ENCODE data around the gene ASAP2.

ASAP2 gene

DNA sequence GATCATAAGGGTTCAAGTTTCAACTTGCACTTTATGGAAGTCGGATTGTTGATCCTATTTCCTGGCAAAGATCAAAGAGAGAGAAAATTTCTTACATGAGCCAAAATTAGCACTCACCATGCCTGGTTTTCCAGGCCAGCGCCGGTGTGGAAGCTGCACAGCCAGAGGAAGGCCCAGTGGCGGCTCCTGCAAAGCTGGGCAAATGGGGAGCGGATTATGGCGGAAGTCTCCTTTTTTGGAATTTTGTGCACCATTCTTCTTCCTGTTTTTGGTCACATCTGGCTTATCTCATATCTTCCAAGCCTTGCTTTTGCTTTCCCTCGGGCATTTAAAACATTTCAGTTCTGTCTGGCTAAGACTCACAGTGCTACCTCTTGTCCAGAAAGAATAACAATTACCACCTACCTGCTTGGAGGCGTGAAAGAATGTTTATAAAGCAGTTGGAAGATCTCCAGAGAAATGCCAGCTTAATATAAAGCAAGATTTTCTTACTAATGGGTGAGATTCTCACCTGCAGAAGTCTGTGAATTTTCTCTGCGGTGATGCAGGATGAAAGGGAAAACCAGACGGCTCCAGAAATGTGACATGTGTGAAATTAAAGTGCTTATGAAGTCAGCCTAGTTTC lies 94.3 kb downstream of the ASAP2 start:
- no peak for DNase-seq

GRCh38 chr2:9302755-9303154 lies 96.1 kb downstream of the ASAP2 start:
- no peak for DNase-seq

DNA sequence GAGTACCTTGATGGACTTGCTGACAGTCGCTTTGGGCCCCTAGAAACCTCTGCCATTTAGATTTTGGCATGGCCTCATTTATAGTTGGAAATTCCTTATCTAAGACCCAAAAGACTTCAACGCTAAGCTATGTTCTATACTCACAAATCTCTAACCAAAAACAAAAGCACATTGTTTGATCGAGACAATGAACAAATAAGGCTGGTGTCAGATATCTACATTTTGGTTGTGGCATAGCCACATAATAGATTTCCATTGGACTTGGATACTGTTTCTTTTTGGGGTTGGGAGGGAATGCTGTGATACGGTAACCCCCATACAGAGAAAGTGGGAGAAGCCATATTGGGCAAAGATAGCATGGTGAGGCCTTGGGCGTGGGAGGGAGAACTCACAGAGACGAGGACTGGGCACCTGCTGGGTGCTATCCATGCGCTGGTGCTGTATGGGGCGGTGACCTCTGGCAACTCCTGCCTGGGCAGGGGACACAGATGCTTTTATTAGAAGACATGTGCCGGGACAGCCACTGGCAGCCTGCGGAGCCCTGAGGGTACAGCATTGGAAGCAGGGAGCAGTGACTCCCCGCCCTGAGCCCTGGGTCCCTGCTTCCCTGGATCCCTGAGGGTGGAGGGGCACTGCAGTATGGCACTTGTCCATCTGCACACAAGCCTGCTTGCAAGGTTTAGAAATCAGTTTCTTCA lies 97.1 kb downstream of the ASAP2 start:
- no peak for DNase-seq

GRCh38 chr2:9306911-9307310 lies 100.3 kb downstream of the ASAP2 start:
- no peak for DNase-seq

- no peak for DNase-seq
Observed at GRCh38 chr2:9307535-9307934, 100.9 kb downstream of the ASAP2 start.

DNA sequence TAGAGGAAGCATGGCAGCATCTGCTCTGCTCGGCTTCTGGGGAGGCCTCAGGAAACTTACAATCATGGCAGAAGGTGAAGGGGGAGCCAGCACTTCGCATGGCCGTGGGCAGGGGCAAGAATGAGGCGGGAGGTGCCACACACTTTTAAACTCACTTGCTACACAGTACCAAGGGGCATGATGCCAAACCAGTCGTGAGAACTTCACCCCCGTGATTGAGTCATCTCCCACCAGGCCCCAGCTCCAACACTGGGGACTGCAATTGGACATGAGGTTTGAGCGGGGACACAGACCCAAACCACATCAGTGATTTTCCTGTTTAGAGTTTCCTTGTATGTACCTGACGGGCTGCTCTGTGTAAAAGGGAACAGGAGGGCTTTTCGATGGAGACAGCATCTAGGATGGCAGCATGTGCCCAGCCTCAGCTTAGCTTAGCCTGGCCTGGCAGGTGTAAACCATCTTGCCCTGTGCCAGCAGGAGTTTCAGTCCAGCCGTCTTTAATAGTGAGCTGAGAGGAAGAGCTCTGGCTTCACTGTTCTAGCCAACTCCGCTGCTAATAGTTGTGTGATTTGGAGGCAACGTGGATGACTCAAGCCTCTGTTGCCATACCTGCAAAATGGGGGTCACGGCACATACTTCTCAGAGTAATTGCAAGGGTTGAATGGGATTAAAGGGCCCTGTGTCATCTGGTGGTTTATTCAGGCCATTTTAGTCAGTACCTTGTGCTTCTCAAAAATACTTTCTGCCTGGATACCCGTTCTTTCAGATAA lies 101.8 kb downstream of the ASAP2 start:
- DNase-seq = no peak

DNA sequence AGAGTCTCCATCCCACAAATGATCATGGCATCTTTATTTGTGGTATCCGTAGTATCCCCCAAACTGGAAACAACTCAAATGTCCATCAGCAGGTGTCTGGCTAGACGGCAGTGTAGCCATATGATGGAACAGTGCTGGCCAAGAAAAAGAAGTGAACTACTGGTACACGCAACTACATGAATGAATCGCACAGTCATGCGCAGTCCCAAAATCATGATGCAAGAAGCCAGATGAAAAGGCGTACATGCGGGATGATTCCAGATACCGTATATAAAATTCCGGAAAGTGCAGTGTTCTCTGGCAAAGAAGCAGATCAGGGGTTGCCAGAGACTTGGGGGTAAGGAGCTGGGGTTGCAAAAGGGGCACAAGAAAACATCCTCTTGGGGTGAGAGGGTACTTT lies 102.5 kb downstream of the ASAP2 start:
- no peak for DNase-seq

- no peak for DNase-seq
Observed at GRCh38 chr2:9310377-9310776, 103.8 kb downstream of the ASAP2 start.

- no peak for DNase-seq
Observed at GRCh38 chr2:9310798-9311197, 104.2 kb downstream of the ASAP2 start.

- no peak for DNase-seq
Observed at GRCh38 chr2:9311488-9311887, 104.9 kb downstream of the ASAP2 start.

DNA sequence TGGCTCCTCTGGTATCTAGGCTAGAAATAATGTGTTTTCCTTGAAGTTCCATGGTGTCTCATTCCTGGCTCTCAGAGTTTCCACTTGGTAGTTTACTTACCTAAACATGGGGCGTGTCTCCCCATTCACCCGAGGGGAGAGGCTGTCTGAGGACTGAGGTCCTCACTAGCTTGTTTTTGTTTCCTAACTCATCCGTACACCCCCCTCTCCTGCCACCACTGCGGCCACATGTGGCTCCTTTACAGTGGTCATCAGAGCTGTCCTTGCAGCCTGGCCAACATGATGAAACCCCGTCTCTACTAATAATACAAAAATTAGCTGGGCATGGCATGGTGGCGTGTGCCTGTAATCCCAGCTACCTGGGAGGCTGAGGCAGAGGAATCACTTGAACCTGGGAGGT lies 106.0 kb downstream of the ASAP2 start:
- DNase-seq = no peak

DNA sequence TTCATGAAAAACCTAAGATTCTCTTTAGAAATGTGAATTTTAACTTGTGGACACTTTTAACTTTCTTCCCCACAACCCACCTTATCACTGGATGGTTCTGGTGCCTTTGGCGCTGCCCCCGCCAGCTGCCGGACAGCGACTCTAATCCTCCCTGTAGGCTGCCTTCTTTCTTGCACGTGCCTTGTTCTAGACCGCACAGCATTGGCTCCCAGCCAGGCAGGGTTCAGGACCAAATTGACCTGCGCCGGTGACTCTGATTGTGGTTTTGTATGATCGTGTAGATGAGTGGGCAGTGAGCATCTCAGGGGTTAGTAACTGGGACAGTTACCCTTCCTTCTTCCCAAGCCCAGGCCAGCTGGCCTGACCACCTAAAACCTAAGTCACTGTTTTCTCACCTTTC lies 106.8 kb downstream of the ASAP2 start:
- DNase-seq = no peak

GRCh38 chr2:9315280-9315847 lies 108.8 kb downstream of the ASAP2 start:
- no peak for DNase-seq

- DNase-seq = no peak
Observed at GRCh38 chr2:9317559-9317958, 110.9 kb downstream of the ASAP2 start.

DNA sequence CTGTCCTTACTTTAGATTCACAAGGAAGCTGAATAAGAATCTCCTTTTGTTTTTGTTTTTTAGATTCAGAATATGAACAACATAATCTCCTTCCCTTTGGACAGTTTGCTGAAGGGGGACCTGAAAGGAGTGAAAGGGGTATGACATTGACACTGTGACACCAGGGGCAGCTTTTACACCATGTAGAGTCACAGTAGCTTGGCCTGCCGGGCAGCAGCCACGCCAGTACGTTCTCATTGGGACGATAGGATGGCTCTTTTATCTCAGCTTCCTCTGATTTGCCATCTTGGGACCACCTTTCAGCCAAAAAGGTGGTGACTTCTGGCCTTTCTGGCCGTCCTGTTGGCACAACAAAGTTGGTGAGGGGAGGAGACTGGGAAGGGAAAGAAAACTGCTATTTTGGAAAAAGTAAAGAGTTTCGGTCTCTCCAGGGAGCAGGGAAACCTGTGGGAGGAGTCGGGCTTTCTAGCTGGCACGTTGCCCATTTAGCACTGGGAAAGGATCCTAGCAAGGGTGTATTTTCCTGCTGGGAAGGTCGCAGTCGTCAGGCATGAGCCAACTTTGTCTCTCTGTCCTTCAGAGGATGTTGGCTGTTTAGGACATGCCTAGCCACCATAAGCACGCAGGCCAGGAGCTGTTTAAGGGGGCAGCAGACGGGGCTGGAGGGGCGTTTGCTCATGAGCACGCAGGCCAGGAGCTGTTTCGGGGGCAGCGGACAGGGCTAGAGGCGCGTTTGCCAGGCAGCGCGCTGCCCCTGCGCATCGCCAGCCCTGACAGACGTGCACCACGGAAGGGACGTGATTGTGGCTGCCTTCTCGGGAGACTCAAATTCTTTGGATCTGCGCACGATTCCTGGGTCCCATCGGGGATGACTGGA lies 112.1 kb downstream of the ASAP2 start:
- DNase-seq = no peak

DNA sequence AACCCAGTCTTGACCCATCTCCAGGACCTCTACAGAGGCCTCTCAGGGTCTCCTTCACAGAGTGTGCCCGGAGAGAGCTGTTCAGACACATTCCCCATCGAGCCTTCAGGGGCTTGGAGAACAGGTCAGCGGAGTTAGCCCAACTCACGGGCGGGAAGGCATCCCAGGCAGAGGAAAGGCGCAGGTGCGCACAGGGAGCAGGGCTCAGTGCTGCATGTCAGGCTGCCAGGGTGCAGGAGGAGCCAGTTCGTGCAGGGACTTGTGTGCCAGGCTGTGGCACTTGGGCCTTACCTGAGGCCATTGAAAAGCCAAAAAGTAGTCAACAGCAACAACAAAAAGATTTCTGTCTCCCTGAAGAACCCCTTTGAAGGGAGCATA lies 112.7 kb downstream of the ASAP2 start:
- DNase-seq = no peak

GRCh38 chr2:9322576-9322975 lies 116.0 kb downstream of the ASAP2 start:
- DNase-seq = no peak

GRCh38 chr2:9325428-9325827 lies 118.8 kb downstream of the ASAP2 start:
- DNase-seq = no peak

- DNase-seq = no peak
Observed at GRCh38 chr2:9326975-9327374, 120.4 kb downstream of the ASAP2 start.

- no peak for DNase-seq
Observed at GRCh38 chr2:9327873-9328352, 121.3 kb downstream of the ASAP2 start.

- no peak for DNase-seq
Observed at GRCh38 chr2:9328931-9329330, 122.3 kb downstream of the ASAP2 start.

DNA sequence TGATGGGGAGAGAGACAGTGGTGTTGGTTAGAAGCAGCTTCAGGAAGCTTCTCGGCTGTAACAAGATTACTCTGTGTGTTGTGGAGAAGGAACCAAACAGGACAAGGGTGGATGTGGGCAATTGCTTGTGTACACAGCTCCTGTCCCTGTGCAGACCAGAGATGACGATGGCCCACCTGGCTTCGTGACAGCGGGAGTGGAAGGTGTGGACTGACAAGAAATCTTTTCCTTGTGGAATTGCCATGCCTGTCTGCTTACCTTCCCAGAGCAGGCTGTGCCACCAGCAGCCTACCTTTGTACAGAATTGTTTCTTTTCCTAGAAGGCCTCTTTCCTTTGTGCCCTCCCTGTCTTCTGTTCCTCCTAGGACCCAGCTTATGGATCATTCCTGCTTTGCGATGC lies 122.9 kb downstream of the ASAP2 start:
- DNase-seq = no peak

Measured in CD4-positive, alpha-beta T cell treated with Interleukin-17A for 4 hours (primary cell).